Activated CD4-positive, CD25-positive, alpha-beta regulatory T cell treated with anti-CD3 and anti-CD28 coated beads, Interleukin-2, amount 50 U/mL, for 16 hours (primary cell): ENCODE measurements around the gene PPP1R11.
"Not testable (repeated sequence)": the region's sequence is repeated elsewhere in the genome, so short reads cannot be mapped to it uniquely, and the experiment has no call there.

ENCODE experiments used
- DNase-seq: peaks from one replicate; pipeline ENCODE4 v3.0.0-alpha.2; 2020; ENCODE audit warnings: low read depth, low spot score

The PPP1R11 gene

GRCh38 chr6:30097902-30098768 is 31.1 kb downstream of the PPP1R11 start:
- DNase-seq, result no peak

- DNase-seq, result no peak
These were observed 33.2 kb downstream of the PPP1R11 start for GRCh38 chr6:30100154-30100553.

- DNase-seq, result no peak
These were observed 33.8 kb downstream of the PPP1R11 start for GRCh38 chr6:30100585-30101443.

- DNase-seq, result no peak
These were observed 34.7 kb downstream of the PPP1R11 start for GRCh38 chr6:30101444-30102413.

- DNase-seq, result no peak
These were observed 35.5 kb downstream of the PPP1R11 start for GRCh38 chr6:30102414-30102969.

GRCh38 chr6:30102970-30103871 is 36.2 kb downstream of the PPP1R11 start:
- peak; percentile 69 for DNase-seq

- no peak for DNase-seq
These were observed 36.8 kb downstream of the PPP1R11 start for GRCh38 chr6:30103872-30104179.

- DNase-seq, result no peak
These were observed 37.7 kb downstream of the PPP1R11 start for GRCh38 chr6:30104661-30105060.

GRCh38 chr6:30111266-30111856 is 44.4 kb downstream of the PPP1R11 start:
- no peak for DNase-seq

GRCh38 chr6:30112402-30112994 is 45.5 kb downstream of the PPP1R11 start:
- DNase-seq, result no peak

GRCh38 chr6:30113003-30113759 is 46.2 kb downstream of the PPP1R11 start, which contains the start of gene TRIM31:
Gene TRIM31, minus strand, starts transcription at chr6:30113090. Its CDS starts 285 bp downstream, at chr6:30112805.
- no peak for DNase-seq

- DNase-seq, result no peak
These were observed 46.8 kb downstream of the PPP1R11 start for GRCh38 chr6:30113841-30114240.

GRCh38 chr6:30116724-30117123 is 49.7 kb downstream of the PPP1R11 start:
- no peak for DNase-seq

GRCh38 chr6:30118691-30119090 is 51.7 kb downstream of the PPP1R11 start:
- not testable (repeated sequence) for DNase-seq
